ENCODE results near the gene SYNE1. TPM values are rescaled to one million over a fixed set of nuclear protein-coding genes. Genes with fewer than 3 reads are reported as not detected.
"Not testable (repeated sequence)": the region's sequence is repeated elsewhere in the genome, so short reads cannot be mapped to it uniquely, and the experiment has no call there.

SYNE1 gene
- total RNA-seq, 4 donors from 2014 or later, result 78.9 to 352 (median 113) TPM

DNA sequence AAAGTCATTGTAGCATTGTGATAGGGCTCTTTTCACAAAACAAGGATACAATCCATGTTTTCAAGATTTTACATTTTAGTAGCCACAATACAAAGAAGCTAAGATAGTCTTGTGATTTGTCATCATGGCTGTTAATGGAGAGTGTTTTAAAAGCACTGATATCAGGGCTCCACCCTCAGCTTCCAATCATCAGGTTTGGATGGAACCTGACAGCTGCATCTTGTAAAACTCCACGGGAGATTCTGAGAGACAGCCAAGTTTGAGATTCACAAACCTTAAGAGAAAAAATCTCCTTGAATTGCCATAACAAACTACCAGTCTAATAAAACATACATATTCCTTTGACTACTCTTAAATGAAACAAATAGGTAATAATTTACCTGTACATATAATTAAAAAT, 549.5 kb downstream of the SYNE1 start:
- TF ChIP-seq, protein P1, sequence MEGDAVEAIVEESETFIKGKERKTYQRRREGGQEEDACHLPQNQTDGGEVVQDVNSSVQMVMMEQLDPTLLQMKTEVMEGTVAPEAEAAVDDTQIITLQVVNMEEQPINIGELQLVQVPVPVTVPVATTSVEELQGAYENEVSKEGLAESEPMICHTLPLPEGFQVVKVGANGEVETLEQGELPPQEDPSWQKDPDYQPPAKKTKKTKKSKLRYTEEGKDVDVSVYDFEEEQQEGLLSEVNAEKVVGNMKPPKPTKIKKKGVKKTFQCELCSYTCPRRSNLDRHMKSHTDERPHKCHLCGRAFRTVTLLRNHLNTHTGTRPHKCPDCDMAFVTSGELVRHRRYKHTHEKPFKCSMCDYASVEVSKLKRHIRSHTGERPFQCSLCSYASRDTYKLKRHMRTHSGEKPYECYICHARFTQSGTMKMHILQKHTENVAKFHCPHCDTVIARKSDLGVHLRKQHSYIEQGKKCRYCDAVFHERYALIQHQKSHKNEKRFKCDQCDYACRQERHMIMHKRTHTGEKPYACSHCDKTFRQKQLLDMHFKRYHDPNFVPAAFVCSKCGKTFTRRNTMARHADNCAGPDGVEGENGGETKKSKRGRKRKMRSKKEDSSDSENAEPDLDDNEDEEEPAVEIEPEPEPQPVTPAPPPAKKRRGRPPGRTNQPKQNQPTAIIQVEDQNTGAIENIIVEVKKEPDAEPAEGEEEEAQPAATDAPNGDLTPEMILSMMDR (IDR thresholded peaks at IDR 0.05), result no peak
- ATAC-seq (ENCODE audit: low FRiP score) (no peak), DNase-seq (ENCODE audit: low spot score) (no peak)

DNA sequence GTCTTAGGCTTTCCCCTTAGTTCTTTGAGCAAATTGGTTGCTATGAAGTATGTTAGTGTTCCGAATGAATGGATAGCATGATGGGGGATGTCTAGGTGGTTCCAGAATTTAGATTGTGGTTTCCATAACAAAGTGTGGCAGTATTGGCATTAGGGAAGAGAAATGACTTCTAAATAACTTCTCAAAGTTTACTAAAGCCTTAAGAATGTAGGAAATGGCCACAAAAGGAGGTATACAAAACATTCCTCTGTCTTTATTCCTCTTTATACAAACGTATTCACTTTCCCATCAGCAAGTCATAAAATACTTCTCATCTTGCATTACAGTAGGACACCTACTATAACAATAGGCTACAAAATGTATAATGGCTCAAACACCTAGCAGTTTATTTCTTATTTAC, 550.1 kb downstream of the SYNE1 start:
- ATAC-seq (ENCODE audit: low FRiP score) (no peak), DNase-seq (ENCODE audit: low spot score) (no peak)
- TF ChIP-seq, protein P1 (IDR thresholded peaks at IDR 0.05), result no peak

DNA sequence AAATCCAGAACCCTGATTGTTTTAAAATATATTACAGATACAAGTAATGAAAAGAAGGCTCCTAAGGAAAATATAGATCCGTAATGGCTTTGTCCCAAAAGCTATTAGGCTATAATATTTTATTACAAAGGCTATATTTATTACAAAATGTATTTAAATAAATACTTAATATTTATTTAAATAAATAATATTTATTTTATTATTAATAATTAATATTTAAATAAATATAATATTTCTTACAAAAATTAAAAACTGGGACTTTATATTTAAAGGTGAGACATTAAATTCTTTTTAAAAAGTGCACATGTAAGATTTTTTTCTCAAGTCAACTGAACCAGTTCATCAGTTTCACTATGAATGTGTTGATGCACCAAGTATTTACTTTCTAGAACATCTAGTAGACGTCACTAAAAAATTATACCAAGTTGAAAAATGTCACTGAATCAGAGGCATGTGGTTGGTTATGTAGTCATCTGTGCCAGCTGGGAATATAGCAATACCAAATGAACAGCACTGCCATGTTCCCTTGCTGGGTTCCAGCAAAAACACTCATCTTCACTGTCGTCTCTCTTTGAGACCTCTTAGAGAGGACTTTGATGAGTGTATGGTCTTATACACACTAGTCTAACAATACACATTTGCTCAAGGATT, 550.8 kb downstream of the SYNE1 start:
- TF ChIP-seq, protein P1 (IDR thresholded peaks at IDR 0.05), result no peak
- ATAC-seq (ENCODE audit: low FRiP score), result no peak
- DNase-seq (ENCODE audit: low spot score), result no peak

DNA sequence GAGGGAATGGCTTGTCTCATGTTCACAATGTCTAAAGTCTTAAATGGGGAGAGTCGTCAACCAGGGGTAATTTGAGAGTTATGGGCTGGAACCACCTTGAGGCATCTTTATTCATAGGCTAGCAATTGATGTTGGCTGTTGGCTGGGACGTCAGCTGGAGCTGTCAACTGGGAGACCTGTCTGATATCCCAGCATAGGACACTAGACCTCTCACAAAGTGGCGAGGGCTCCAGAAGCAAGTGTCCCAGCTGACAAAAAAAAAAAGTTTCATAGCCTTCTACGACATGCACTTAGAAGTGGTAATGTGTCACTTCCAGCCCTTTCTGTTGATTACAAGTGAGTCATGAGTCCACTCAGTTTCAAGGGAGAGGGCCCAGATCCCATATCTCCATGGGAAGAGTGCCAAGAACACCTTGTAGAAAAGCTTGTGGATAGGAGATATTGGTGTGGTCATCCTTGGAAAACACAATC, 551.7 kb downstream of the SYNE1 start:
- TF ChIP-seq, protein P1 (IDR thresholded peaks at IDR 0.05), result no peak
- ATAC-seq (ENCODE audit: low FRiP score) (no peak), DNase-seq (ENCODE audit: low spot score) (no peak)

DNA sequence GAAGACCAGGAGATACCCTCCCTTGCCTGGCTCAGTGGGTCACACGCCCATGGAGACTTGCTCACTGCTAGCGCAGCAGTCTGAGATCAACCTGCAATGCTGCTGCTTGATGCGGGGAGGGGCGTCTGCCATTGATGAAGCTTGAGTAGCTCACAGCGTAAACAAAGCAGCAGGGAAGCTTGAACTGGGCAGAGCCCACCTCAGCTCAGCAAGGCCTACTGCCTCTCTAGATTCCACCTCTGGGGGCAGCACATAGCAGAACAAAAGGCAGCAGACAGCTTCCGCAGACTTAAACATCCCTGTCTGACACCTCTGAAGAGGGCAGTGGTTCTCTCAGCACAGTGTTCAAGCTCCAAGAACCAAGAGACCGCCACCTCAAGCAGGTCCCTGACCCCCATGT, 558.4 kb downstream of the SYNE1 start:
- DNase-seq (ENCODE audit: low spot score) (no peak), ATAC-seq (ENCODE audit: low FRiP score) (no peak)
- TF ChIP-seq, protein P1 (IDR thresholded peaks at IDR 0.05), result no peak

DNA sequence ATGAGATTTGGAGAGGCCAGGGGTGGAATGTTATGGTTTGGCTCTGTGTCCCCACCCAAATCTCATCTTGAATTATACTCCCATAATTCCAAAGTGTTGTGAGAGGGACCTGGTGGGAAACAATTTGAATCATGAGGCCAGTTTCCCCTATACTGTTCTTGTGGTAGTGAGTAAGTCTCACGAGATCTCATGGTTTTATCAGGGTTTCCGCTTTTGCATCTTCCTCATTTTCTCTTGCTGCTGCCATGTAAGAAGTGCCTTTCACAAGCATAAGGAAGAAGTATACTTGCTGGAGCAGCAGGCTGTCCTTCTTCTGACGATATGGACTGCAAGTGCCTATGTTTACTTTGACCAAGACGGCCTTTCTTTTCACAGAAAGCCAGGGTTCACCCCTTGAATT, 559.2 kb downstream of the SYNE1 start:
- no peak for ATAC-seq (ENCODE audit: low FRiP score)

DNA sequence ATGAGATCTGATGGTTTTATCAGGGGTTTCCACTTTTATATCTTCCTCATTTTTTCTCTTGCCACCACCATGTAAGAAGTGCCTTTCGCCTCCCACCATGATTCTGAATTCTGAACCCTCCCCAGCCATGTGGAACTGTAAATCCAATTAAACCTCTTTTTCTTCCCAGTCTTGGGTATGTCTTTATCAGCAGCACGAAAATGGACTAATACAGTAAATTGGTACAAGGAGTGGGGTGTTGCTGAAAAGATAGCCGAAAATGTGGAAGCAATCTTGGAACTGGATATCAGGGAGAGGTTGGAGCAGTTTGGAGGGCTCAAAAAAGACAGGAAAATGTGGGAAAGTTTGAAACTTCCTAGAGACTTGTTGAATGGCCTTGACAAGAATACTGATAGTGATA, 560.9 kb downstream of the SYNE1 start:
- not testable (repeated sequence) for ATAC-seq (ENCODE audit: low FRiP score); DNase-seq (ENCODE audit: low spot score)

More for the DNA sequence above, 559.2 kb downstream of the SYNE1 start:
- TF ChIP-seq, protein P1 (IDR thresholded peaks at IDR 0.05), result no peak
- no peak for DNase-seq (ENCODE audit: low spot score)
